GM12873 (cell line): ENCODE data around the gene KIAA1755.

Experiments used
- CTCF ChIP-seq: IDR thresholded peaks from 2 replicates; pipeline ENCODE4 v1.5.1; 2012; ENCODE audit warnings: low read depth, mild to moderate bottlenecking, moderate library complexity, low read length, control low read depth; ENCODE audit not compliant: insufficient read depth; ENCODE audit errors: missing control alignments

The KIAA1755 gene

GRCh38 chr20:38220587-38221118 is 39.9 kb downstream of the KIAA1755 start:
- no peak for TF ChIP-seq CTCF

GRCh38 chr20:38219006-38219950 is 41.3 kb downstream of the KIAA1755 start:
- no peak for TF ChIP-seq CTCF

- TF ChIP-seq CTCF, result no peak
These were observed 42.0 kb downstream of the KIAA1755 start for GRCh38 chr20:38218566-38218885.

- no peak for TF ChIP-seq CTCF
These were observed 42.6 kb downstream of the KIAA1755 start for GRCh38 chr20:38217791-38218565.

GRCh38 chr20:38216746-38217595 is 43.6 kb downstream of the KIAA1755 start:
- TF ChIP-seq CTCF, result no peak

GRCh38 chr20:38216201-38216600 is 44.3 kb downstream of the KIAA1755 start:
- TF ChIP-seq CTCF, result no peak
